GM23338 (cell line): ENCODE data around the gene TEX9. TPM values are rescaled to one million over a fixed set of nuclear protein-coding genes. Genes with fewer than 3 reads are reported as not detected.

Experiments
- ATAC-seq: fragments of 200-7000 bp; cut with Tn5 transposase; 3 replicates; pipeline ENCODE4 v1.9.1; 2020
- DNase-seq: peaks from one replicate; pipeline ENCODE4 v3.0.0-alpha.2; 2015; ENCODE audit warnings: low spot score
- H2AFZ ChIP-seq: fragments of 200-600 bp; sonication (generic); 2 replicates; pipeline ENCODE4 v1.8.0; 2016; ENCODE audit warnings: antibody characterized with exemption, mild to moderate bottlenecking, moderate library complexity
- H3F3A ChIP-seq: fragments of 200-600 bp; sonication (generic); replicated peaks from 2 replicates; pipeline ENCODE4 v1.8.0; 2017; ENCODE audit warnings: antibody characterized with exemption, mixed run types, low read depth
- H3K27ac ChIP-seq: fragments of 200-600 bp; sonication (generic); 2 replicates; pipeline ENCODE4 v1.6.1; 2016; ENCODE audit warnings: low read depth
- H3K27me3 ChIP-seq: fragments of 200-600 bp; sonication (generic); 2 replicates; pipeline ENCODE4 v1.8.0; 2016; ENCODE audit warnings: mild to moderate bottlenecking, mixed run types, moderate library complexity; ENCODE audit not compliant: insufficient read depth
- H3K36me3 ChIP-seq: fragments of 200-600 bp; sonication (generic); 2 replicates; pipeline ENCODE4 v1.8.0; 2016; ENCODE audit warnings: mild to moderate bottlenecking; ENCODE audit not compliant: insufficient read depth
- H3K4me1 ChIP-seq: fragments of 200-600 bp; sonication (generic); 2 replicates; pipeline ENCODE4 v1.8.0; 2016; ENCODE audit warnings: mild to moderate bottlenecking, moderate library complexity; ENCODE audit not compliant: insufficient read depth
- H3K4me2 ChIP-seq: fragments of 200-600 bp; sonication (generic); 2 replicates; pipeline ENCODE4 v1.7.1; 2017; ENCODE audit warnings: mixed run types
- H3K4me3 ChIP-seq: fragments of 200-600 bp; sonication (generic); 2 replicates; pipeline ENCODE4 v1.6.1; 2016; ENCODE audit warnings: mixed run types
- H3K79me2 ChIP-seq: fragments of 200-600 bp; sonication (generic); replicated peaks from 2 replicates; pipeline ENCODE4 v1.8.0; 2017; ENCODE audit warnings: mild to moderate bottlenecking; ENCODE audit not compliant: insufficient read depth
- H3K9me2 ChIP-seq: fragments of 200-600 bp; sonication (generic); 2 replicates; pipeline ENCODE4 v1.8.0; 2017; ENCODE audit not compliant: insufficient read depth
- H4K20me1 ChIP-seq: fragments of 200-600 bp; sonication (generic); replicated peaks from 2 replicates; pipeline ENCODE4 v1.8.0; 2017; ENCODE audit warnings: mild to moderate bottlenecking; ENCODE audit not compliant: insufficient read depth
- H3K27ac Mint-ChIP-seq: 2 replicates; pipeline ENCODE4 v1.8.0; 2020; ENCODE audit warnings: inconsistent platforms, mild to moderate bottlenecking, moderate library complexity, mixed read lengths
- H3K27me3 Mint-ChIP-seq: 3 replicates; pipeline ENCODE4 v1.8.0; 2022; ENCODE audit warnings: low read depth, mild to moderate bottlenecking, moderate library complexity, mixed read lengths, inconsistent platforms; ENCODE audit not compliant: insufficient read depth, poor library complexity
- H3K36me3 Mint-ChIP-seq: 3 replicates; pipeline ENCODE4 v1.8.0; 2021; ENCODE audit warnings: low read depth, mild to moderate bottlenecking, inconsistent platforms, moderate library complexity, mixed read lengths
- H3K4me1 Mint-ChIP-seq: 3 replicates; pipeline ENCODE4 v1.8.0; 2020; ENCODE audit warnings: mild to moderate bottlenecking, inconsistent platforms, mixed read lengths
- H3K4me3 Mint-ChIP-seq: 3 replicates; pipeline ENCODE4 v1.8.0; 2021; ENCODE audit warnings: moderate library complexity, mild to moderate bottlenecking, inconsistent platforms, mixed read lengths
- H3K9me3 Mint-ChIP-seq: 3 replicates; pipeline ENCODE4 v1.8.0; 2020; ENCODE audit warnings: moderate library complexity, mild to moderate bottlenecking, inconsistent platforms, mixed read lengths
- CREB1 ChIP-seq: fragments of 250-450 bp; sonication (Bioruptor Pico); IDR thresholded peaks from 2 replicates; pipeline ENCODE4 v1.5.0; 2020; ENCODE audit warnings: low read depth, mild to moderate bottlenecking, moderate library complexity
- ETS1 ChIP-seq: IDR thresholded peaks from 2 replicates; pipeline ENCODE4 v1.6.1; 2016; ENCODE audit warnings: antibody characterized with exemption
- EZH2 ChIP-seq: fragments of 200-600 bp; sonication (generic); IDR thresholded peaks from one replicate; pipeline ENCODE4 v1.8.0; 2017; ENCODE audit warnings: antibody characterized with exemption, mild to moderate bottlenecking, low read depth; ENCODE audit not compliant: unreplicated experiment
- EZH2phosphoT487 ChIP-seq: fragments of 200-600 bp; sonication (generic); IDR thresholded peaks from one replicate; pipeline ENCODE4 v1.8.1; 2018; ENCODE audit warnings: antibody characterized with exemption; ENCODE audit not compliant: unreplicated experiment
- JUNB ChIP-seq: IDR thresholded peaks from one replicate; pipeline ENCODE4 v1.6.1; 2016; ENCODE audit warnings: antibody characterized with exemption; ENCODE audit not compliant: unreplicated experiment
- NANOG ChIP-seq: IDR thresholded peaks from 2 replicates; pipeline ENCODE4 v1.6.1; 2016; ENCODE audit warnings: antibody characterized with exemption, borderline replicate concordance
- POLR2AphosphoS5 ChIP-seq: IDR thresholded peaks from 2 replicates; pipeline ENCODE4 v1.6.1; 2016; ENCODE audit warnings: antibody characterized with exemption, low read depth
- REST ChIP-seq: IDR thresholded peaks from one replicate; pipeline ENCODE4 v1.6.1; 2018; ENCODE audit warnings: antibody characterized with exemption; ENCODE audit not compliant: unreplicated experiment
- STAT1 ChIP-seq: IDR thresholded peaks from one replicate; pipeline ENCODE4 v1.6.1; 2016; ENCODE audit warnings: antibody characterized with exemption; ENCODE audit not compliant: unreplicated experiment
- ZNF331 ChIP-seq: fragments of 250-450 bp; sonication (Bioruptor Pico); IDR thresholded peaks from 2 replicates; pipeline ENCODE4 v1.5.0; 2020; ENCODE audit warnings: low read depth, mild to moderate bottlenecking, moderate library complexity
- ZNF462 ChIP-seq: fragments of 250-450 bp; sonication (Bioruptor Pico); IDR thresholded peaks from 2 replicates; pipeline ENCODE4 v1.5.0; 2020; ENCODE audit warnings: mild to moderate bottlenecking, moderate library complexity
- polyA plus RNA-seq: library from polyadenylated mRNA; unstranded; fragments of >200 nt; fragmentation: Nextera tagmentation; extraction: Ambion mirVana; gene quantifications from 2 replicates; pipeline ENCODE4 v1.2.1, GENCODE V29; 2016
- total RNA-seq: library from RNA; depleted of rRNA; stranded (reverse); fragments of >200 nt; shearing (Covaris generic); gene quantifications from 2 replicates; pipeline ENCODE4 v1.2.3, GENCODE V29; 2014

The TEX9 gene
- total and polyA plus RNA-seq, 2 experiments from 2014 or later = 19.6 to 21.8 TPM

- Mint-ChIP-seq H3K9me3 (no peaks in the 10 kb centered on the region), H3K4me1 (no peaks in the 10 kb centered on the region), H3K27ac (no peak overlapping the region), H3K36me3 (no peaks in the 10 kb centered on the region), H3K4me3 (no peak overlapping the region), H3K27me3 (no peaks in the 10 kb centered on the region)
- no peak for TF ChIP-seq POLR2AphosphoS5
- TF ChIP-seq JUNB = no peak
- TF ChIP-seq ZNF331 (CRISPR knock-in tag) = no peak
- no peak overlapping the region for H2AFZ ChIP-seq
- no peak overlapping the region for H3K4me2 ChIP-seq
- no peaks in the 10 kb centered on the region for H3K9me2 ChIP-seq
- no peak overlapping the region for H3K27ac ChIP-seq
- ATAC-seq = no peak
- H3K4me3 ChIP-seq = no peak overlapping the region
- H4K20me1 ChIP-seq = no peaks in the 10 kb centered on the region
- no peaks in the 10 kb centered on the region for H3K36me3 ChIP-seq
- no peaks in the 10 kb centered on the region for H3K27me3 ChIP-seq
- no peaks in the 10 kb centered on the region for H3K4me1 ChIP-seq
- DNase-seq = no peak
- H3F3A ChIP-seq = no peaks in the 10 kb centered on the region
- no peaks in the 10 kb centered on the region for H3K79me2 ChIP-seq
Observed at GRCh38 chr15:56472278-56472677, 107.1 kb downstream of the TEX9 start.

- H3K4me1 Mint-ChIP-seq = no peaks in the 10 kb centered on the region
- no peaks in the 10 kb centered on the region for H3K79me2 ChIP-seq
- no peaks in the 10 kb centered on the region for H3K36me3 ChIP-seq
- no peaks in the 10 kb centered on the region for H3K4me1 ChIP-seq
- H4K20me1 ChIP-seq = no peaks in the 10 kb centered on the region
- H3K27me3 ChIP-seq = no peaks in the 10 kb centered on the region
- no peak for ATAC-seq
- H3K27ac ChIP-seq = no peak overlapping the region
- H3F3A ChIP-seq = no peaks in the 10 kb centered on the region
- H3K9me2 ChIP-seq = no peaks in the 10 kb centered on the region
- H3K27me3 Mint-ChIP-seq = no peaks in the 10 kb centered on the region
- no peak overlapping the region for H3K4me2 ChIP-seq
- DNase-seq = no peak
- H3K4me3 Mint-ChIP-seq = no peak overlapping the region
- no peak overlapping the region for H3K4me3 ChIP-seq
- no peaks in the 10 kb centered on the region for H3K36me3 Mint-ChIP-seq
- H3K27ac Mint-ChIP-seq = no peak overlapping the region
- no peaks in the 10 kb centered on the region for H3K9me3 Mint-ChIP-seq
- H2AFZ ChIP-seq = no peak overlapping the region
- no peak for TF ChIP-seq STAT1
- no peak for TF ChIP-seq EZH2phosphoT487
- TF ChIP-seq ZNF462 (CRISPR knock-in tag) = no peak
- no peak for TF ChIP-seq NANOG
- TF ChIP-seq REST = no peak
- TF ChIP-seq CREB1 (CRISPR knock-in tag) = no peak
- TF ChIP-seq ETS1 = no peak
- no peak for TF ChIP-seq EZH2
- no peak for TF ChIP-seq JUNB
Observed at GRCh38 chr15:56473017-56473416, 107.8 kb downstream of the TEX9 start.
